ENCODE results near the gene KIF5C. TPM values are rescaled to one million over a fixed set of nuclear protein-coding genes. Genes with fewer than 3 reads are reported as not detected.

The KIF5C gene
- total RNA-seq, 1 donor from 2014 or later: 673 TPM

- Mint-ChIP-seq H3K27ac (ENCODE audit: unreplicated experiment) (no peak overlapping the region), H3K4me1 (ENCODE audit: low read depth, unreplicated experiment) (peaks cover 33% of the 10 kb centered on the region), H3K36me3 (ENCODE audit: unreplicated experiment) (peaks cover 5% of the 10 kb centered on the region), H3K4me3 (ENCODE audit: unreplicated experiment) (no peak overlapping the region), H3K27me3 (ENCODE audit: unreplicated experiment) (peaks cover 5% of the 10 kb centered on the region), H3K9me3 (ENCODE audit: unreplicated experiment) (peaks cover 13% of the 10 kb centered on the region)
- no peak for TF ChIP-seq CTCF (IDR thresholded peaks at IDR 0.05; ENCODE audit: partially characterized antibody, unreplicated experiment)
- no peak for DNase-seq
Measured at GRCh38 chr2:148982282-148982681, 107.3 kb downstream of the KIF5C start.

- H3K4me1 Mint-ChIP-seq (ENCODE audit: low read depth, unreplicated experiment): peaks cover 21% of the 10 kb centered on the region
- H3K36me3 Mint-ChIP-seq (ENCODE audit: unreplicated experiment): peaks cover 10% of the 10 kb centered on the region
- peaks cover 13% of the 10 kb centered on the region for H3K9me3 Mint-ChIP-seq (ENCODE audit: unreplicated experiment)
- H3K27me3 Mint-ChIP-seq (ENCODE audit: unreplicated experiment): peaks cover 8% of the 10 kb centered on the region
- TF ChIP-seq CTCF (IDR thresholded peaks at IDR 0.05; ENCODE audit: partially characterized antibody, unreplicated experiment): no peak
- H3K4me3 Mint-ChIP-seq (ENCODE audit: unreplicated experiment): no peak overlapping the region
- DNase-seq: no peak
- no peak overlapping the region for H3K27ac Mint-ChIP-seq (ENCODE audit: unreplicated experiment)
Measured at GRCh38 chr2:148983896-148984295, 108.9 kb downstream of the KIF5C start.

GRCh38 chr2:148984449-148984848 is 109.4 kb downstream of the KIF5C start:
- peaks cover 7% of the 10 kb centered on the region for H3K27me3 Mint-ChIP-seq (ENCODE audit: unreplicated experiment)
- no peak overlapping the region for H3K4me3 Mint-ChIP-seq (ENCODE audit: unreplicated experiment)
- H3K9me3 Mint-ChIP-seq (ENCODE audit: unreplicated experiment): peaks cover 13% of the 10 kb centered on the region
- H3K27ac Mint-ChIP-seq (ENCODE audit: unreplicated experiment): no peak overlapping the region
- peaks cover 19% of the 10 kb centered on the region for H3K4me1 Mint-ChIP-seq (ENCODE audit: low read depth, unreplicated experiment)
- no peak for DNase-seq
- H3K36me3 Mint-ChIP-seq (ENCODE audit: unreplicated experiment): peaks cover 10% of the 10 kb centered on the region
- TF ChIP-seq CTCF (IDR thresholded peaks at IDR 0.05; ENCODE audit: partially characterized antibody, unreplicated experiment): no peak

GRCh38 chr2:148987286-148987685 is 112.3 kb downstream of the KIF5C start:
- H3K9me3 Mint-ChIP-seq (ENCODE audit: unreplicated experiment): peaks cover 12% of the 10 kb centered on the region

GRCh38 chr2:148988337-148988736 is 113.3 kb downstream of the KIF5C start:
- TF ChIP-seq CTCF (IDR thresholded peaks at IDR 0.05; ENCODE audit: partially characterized antibody, unreplicated experiment): no peak
- H3K4me3 Mint-ChIP-seq (ENCODE audit: unreplicated experiment): no peak overlapping the region
- peaks cover 26% of the 10 kb centered on the region for H3K4me1 Mint-ChIP-seq (ENCODE audit: low read depth, unreplicated experiment)
- H3K27me3 Mint-ChIP-seq (ENCODE audit: unreplicated experiment): peaks cover 8% of the 10 kb centered on the region
- peaks cover 12% of the 10 kb centered on the region for H3K9me3 Mint-ChIP-seq (ENCODE audit: unreplicated experiment)
- H3K36me3 Mint-ChIP-seq (ENCODE audit: unreplicated experiment): peaks cover 6% of the 10 kb centered on the region
- no peak for DNase-seq
- no peak overlapping the region for H3K27ac Mint-ChIP-seq (ENCODE audit: unreplicated experiment)

More at GRCh38 chr2:148987286-148987685, 112.3 kb downstream of the KIF5C start:
- Mint-ChIP-seq H3K27me3 (ENCODE audit: unreplicated experiment) (peaks cover 8% of the 10 kb centered on the region), H3K36me3 (ENCODE audit: unreplicated experiment) (peaks cover 6% of the 10 kb centered on the region), H3K4me3 (ENCODE audit: unreplicated experiment) (peak overlapping the region; percentile 40), H3K4me1 (ENCODE audit: low read depth, unreplicated experiment) (peaks cover 27% of the 10 kb centered on the region), H3K27ac (ENCODE audit: unreplicated experiment) (peak overlapping the region; percentile 71)
- no peak for TF ChIP-seq CTCF (IDR thresholded peaks at IDR 0.05; ENCODE audit: partially characterized antibody, unreplicated experiment)
- DNase-seq: no peak

Data from glutamatergic neuron (in vitro differentiated cells).